GM19238 (cell line): ENCODE measurements around the gene NR2C1.
"Not testable (repeated sequence)": the region's sequence is repeated elsewhere in the genome, so short reads cannot be mapped to it uniquely, and the experiment has no call there.

ENCODE experiments used
- DNase-seq: peaks from one replicate; pipeline ENCODE4 v3.0.0; 2011; ENCODE audit warnings: low spot score; ENCODE audit not compliant: insufficient read length

The NR2C1 gene

GRCh38 chr12:95003213-95003920 lies 70.1 kb downstream of the NR2C1 start, which contains the start of gene NDUFA12:
NDUFA12 (minus strand) TSS chr12:95003697; CDS start chr12:95003680, 17 bp downstream.
- peak; percentile 78 for DNase-seq

GRCh38 chr12:95002754-95003153 lies 70.7 kb downstream of the NR2C1 start:
- no peak for DNase-seq

- DNase-seq: no peak
Measured at GRCh38 chr12:94998326-94998725, 75.1 kb downstream of the NR2C1 start.

GRCh38 chr12:94997726-94998125 lies 75.7 kb downstream of the NR2C1 start:
- no peak for DNase-seq

- no peak for DNase-seq
Measured at GRCh38 chr12:94997061-94997460, 76.4 kb downstream of the NR2C1 start.

GRCh38 chr12:94994312-94994711 lies 79.1 kb downstream of the NR2C1 start:
- DNase-seq: no peak

- DNase-seq: not testable (repeated sequence)
Measured at GRCh38 chr12:94993855-94994254, 79.6 kb downstream of the NR2C1 start.

- no peak for DNase-seq
Measured at GRCh38 chr12:94990222-94990621, 83.2 kb downstream of the NR2C1 start.

- no peak for DNase-seq
Measured at GRCh38 chr12:94988471-94988870, 84.9 kb downstream of the NR2C1 start.

- DNase-seq: no peak
Measured at GRCh38 chr12:94987801-94988200, 85.6 kb downstream of the NR2C1 start.

GRCh38 chr12:94987076-94987669 lies 86.2 kb downstream of the NR2C1 start:
- DNase-seq: no peak

GRCh38 chr12:94985099-94985498 lies 88.3 kb downstream of the NR2C1 start:
- not testable (repeated sequence) for DNase-seq

- DNase-seq: no peak
Measured at GRCh38 chr12:94983321-94983720, 90.1 kb downstream of the NR2C1 start.

GRCh38 chr12:94982456-94982855 lies 91.0 kb downstream of the NR2C1 start:
- DNase-seq: no peak

GRCh38 chr12:94980577-94980976 lies 92.8 kb downstream of the NR2C1 start:
- no peak for DNase-seq

- no peak for DNase-seq
Measured at GRCh38 chr12:94979941-94980340, 93.5 kb downstream of the NR2C1 start.

- no peak for DNase-seq
Measured at GRCh38 chr12:94977766-94978468, 95.5 kb downstream of the NR2C1 start.

GRCh38 chr12:94973221-94973620 lies 100.2 kb downstream of the NR2C1 start:
- DNase-seq: no peak

GRCh38 chr12:94972795-94973194 lies 100.6 kb downstream of the NR2C1 start:
- no peak for DNase-seq

- no peak for DNase-seq
Measured at GRCh38 chr12:94971923-94972322, 101.5 kb downstream of the NR2C1 start.

GRCh38 chr12:94970560-94970959 lies 102.9 kb downstream of the NR2C1 start:
- DNase-seq: no peak
